CD4-positive, alpha-beta T cell (primary cell): Measurements from ENCODE around the gene PTPRD. TPM values are rescaled to one million over a fixed set of nuclear protein-coding genes. Genes with fewer than 3 reads are reported as not detected.

Source experiments
- ATAC-seq: fragments of 200-7000 bp; cut with Tn5 transposase; one replicate; pipeline ENCODE4 v1.10.0; 2022; ENCODE audit warnings: mild to moderate bottlenecking; ENCODE audit not compliant: poor library complexity
- CTCF ChIA-PET: fragments of 350-600 bp; sonication (Branson Sonifier 250); formaldehyde crosslinking; loops from one replicate; lab custom pipeline; 2021; ENCODE audit warnings: antibody characterized with exemption, inconsistent platforms; lab: Charles Lee
- POLR2A ChIA-PET: fragments of 350-600 bp; sonication (Branson Sonifier 250); formaldehyde crosslinking; loops from one replicate; lab custom pipeline; 2021; ENCODE audit warnings: antibody characterized with exemption, inconsistent platforms; lab: Charles Lee
- DNase-seq, 14 experiments: peaks; one replicate each; pipeline ENCODE4 v3.0.0-alpha.2; 2013 to 2020; ENCODE audit warnings: mixed read lengths in 2 of 14
- H3K27ac ChIP-seq, 2 donors: one replicate each; pipeline versions ENCODE4 v1.5.1 to v1.7.0; 2013; ENCODE audit warnings: low read length in 2 of 2, low read depth in 1 of 2, mild to moderate bottlenecking in 1 of 2
- H3K27me3 ChIP-seq, 2 experiments: 1 replicate in 1 of 2; 2 replicates in 1 of 2; pipeline versions ENCODE4 v1.6.1 to v1.7.0; 2013; ENCODE audit warnings: low read length in 2 of 2, control low read depth in 1 of 2, mild to moderate bottlenecking in 1 of 2, moderate library complexity in 1 of 2; ENCODE audit not compliant: insufficient read depth in 2 of 2, control insufficient read depth in 1 of 2
- H3K36me3 ChIP-seq: one replicate; pipeline ENCODE4 v1.6.1; 2013; ENCODE audit warnings: low read length, control low read depth; ENCODE audit not compliant: insufficient read depth
- H3K4me1 ChIP-seq: one replicate; pipeline ENCODE4 v1.6.1; 2013; ENCODE audit warnings: low read length, control low read depth; ENCODE audit not compliant: insufficient read depth
- H3K4me3 ChIP-seq: one replicate; pipeline ENCODE4 v1.5.1; 2013; ENCODE audit warnings: mild to moderate bottlenecking, low read length, moderate library complexity
- H3K9me3 ChIP-seq, 2 experiments: 1 replicate in 1 of 2; 2 replicates in 1 of 2; pipeline versions ENCODE4 v1.6.1 to v1.7.0; 2013; ENCODE audit warnings: low read length in 2 of 2, mild to moderate bottlenecking in 2 of 2, control low read depth in 1 of 2, moderate library complexity in 1 of 2; ENCODE audit not compliant: control insufficient read depth in 1 of 2, insufficient read depth in 1 of 2
- H3K27ac Mint-ChIP-seq: one replicate; pipeline ENCODE4 v1.8.0; 2020; ENCODE audit warnings: mixed read lengths
- H3K27me3 Mint-ChIP-seq: one replicate; pipeline ENCODE4 v1.8.0; 2021; ENCODE audit warnings: mixed read lengths
- H3K36me3 Mint-ChIP-seq: one replicate; pipeline ENCODE4 v1.8.0; 2021; ENCODE audit warnings: low read depth, mixed read lengths
- H3K4me1 Mint-ChIP-seq: one replicate; pipeline ENCODE4 v1.8.0; 2021; ENCODE audit warnings: low read depth, mixed read lengths
- H3K4me3 Mint-ChIP-seq: one replicate; pipeline ENCODE4 v1.8.0; 2020; ENCODE audit warnings: mild to moderate bottlenecking, mixed read lengths
- H3K9me3 Mint-ChIP-seq: one replicate; pipeline ENCODE4 v1.8.0; 2020; ENCODE audit warnings: mixed read lengths
- CTCF ChIP-seq: fragments of 200-600 bp; IDR thresholded peaks from one replicate; pipeline ENCODE4 v1.8.0; 2022; ENCODE audit warnings: antibody characterized with exemption, mild to moderate bottlenecking
- intact Hi-C, 2 experiments: fragments of 100-400 bp; cut with DNase I in 1 of 2; cut with micrococcal nuclease in 1 of 2; formaldehyde crosslinking; loops; one replicate each; pipeline versions ENCODE4 v1.15.1 to v1.9.0; 2023 to 2025; cut with DNase I, micrococcal nuclease
- total RNA-seq, 174 experiments: library from RNA in 2 of 174; stranded (reverse) in 2 of 174; gene quantifications; one replicate each; pipeline ENCODE4 v1.2.3 and lab custom pipeline; 2021 to 2026

The PTPRD gene
- total RNA-seq, 2 experiments from 2014 or later = not detected

GRCh38 chr9:9202276-9202675, 1410.5 kb downstream of the PTPRD start:
- no peak overlapping the region for H3K4me3 ChIP-seq
- H3K27ac Mint-ChIP-seq = no peak overlapping the region
- H3K4me3 Mint-ChIP-seq = no peak overlapping the region
- no peaks in the 10 kb centered on the region for H3K36me3 ChIP-seq
- peaks cover 2% of the 10 kb centered on the region for H3K9me3 Mint-ChIP-seq
- H3K36me3 Mint-ChIP-seq = no peaks in the 10 kb centered on the region
- ChIA-PET POLR2A (no interaction called here), CTCF (interaction anchor here (1.1 kb wide), 1 partner anchor 9 kb away, joined by 3 read pairs; no protein-coding TSS in a partner anchor)
- DNase-seq (no peak), ATAC-seq (no peak)
- H3K4me1 ChIP-seq = no peaks in the 10 kb centered on the region
- H3K9me3 ChIP-seq = no peaks in the 10 kb centered on the region
- H3K27ac ChIP-seq = no peak overlapping the region
- H3K27me3 Mint-ChIP-seq = no peaks in the 10 kb centered on the region
- no peak for TF ChIP-seq CTCF
- intact Hi-C loops = no loop called here
- no peaks in the 10 kb centered on the region for H3K27me3 ChIP-seq
- H3K4me1 Mint-ChIP-seq = no peaks in the 10 kb centered on the region

DNA sequence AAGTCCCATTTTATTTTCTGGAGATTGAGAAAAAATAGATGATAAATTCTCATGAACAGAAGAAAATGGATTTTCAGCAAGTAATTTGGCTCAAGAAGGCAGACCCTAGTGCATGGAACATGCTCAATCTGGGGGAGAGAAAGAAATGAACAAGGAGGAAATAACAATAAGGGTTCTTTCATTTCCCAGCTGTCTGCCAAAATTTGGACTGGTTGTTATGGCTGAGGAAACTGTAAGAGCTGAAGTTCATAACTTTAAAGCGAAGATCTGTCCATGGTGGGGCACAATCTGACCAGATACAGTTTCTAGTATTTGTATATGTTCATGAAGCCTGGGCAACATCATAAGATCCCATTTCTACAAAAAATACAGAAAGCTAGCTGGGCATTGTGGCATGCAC, 1426.7 kb downstream of the PTPRD start:
- H3K9me3 ChIP-seq = no peaks in the 10 kb centered on the region
- no peak for ATAC-seq
- intact Hi-C loops = no loop called here
- ChIA-PET POLR2A (no interaction called here), CTCF (no interaction called here)
- H3K4me3 ChIP-seq = no peak overlapping the region
- no peak overlapping the region for H3K27ac ChIP-seq
- H3K36me3 ChIP-seq = no peaks in the 10 kb centered on the region
- Mint-ChIP-seq H3K27me3 (no peaks in the 10 kb centered on the region), H3K4me1 (no peaks in the 10 kb centered on the region), H3K4me3 (no peak overlapping the region), H3K36me3 (no peaks in the 10 kb centered on the region), H3K9me3 (no peaks in the 10 kb centered on the region), H3K27ac (no peak overlapping the region)
- H3K4me1 ChIP-seq = no peaks in the 10 kb centered on the region
- no peak for TF ChIP-seq CTCF
- H3K27me3 ChIP-seq = no peaks in the 10 kb centered on the region
- no peak for DNase-seq

DNA sequence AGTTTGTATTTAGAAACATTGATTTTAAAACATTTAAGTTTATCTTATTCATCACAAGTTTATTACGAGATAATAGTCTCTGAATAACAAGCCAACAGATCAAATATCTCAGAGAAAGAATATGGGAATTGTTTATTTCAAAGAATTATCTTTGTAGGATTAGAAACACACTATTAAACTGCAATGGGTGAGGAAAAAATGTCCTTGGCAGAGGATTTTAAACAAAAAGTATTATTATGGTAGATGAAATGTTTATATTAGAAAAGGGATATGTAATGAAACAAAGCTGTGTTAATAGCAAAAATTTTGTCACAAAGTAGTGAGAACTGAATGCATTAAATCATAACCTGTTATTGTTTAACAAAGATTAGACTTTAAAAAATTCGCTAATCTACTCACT, 1430.4 kb downstream of the PTPRD start:
- no peaks in the 10 kb centered on the region for H3K4me1 ChIP-seq
- Mint-ChIP-seq H3K9me3 (no peaks in the 10 kb centered on the region), H3K27ac (no peak overlapping the region), H3K4me1 (no peaks in the 10 kb centered on the region), H3K4me3 (no peak overlapping the region), H3K36me3 (no peaks in the 10 kb centered on the region), H3K27me3 (no peaks in the 10 kb centered on the region)
- no peak for DNase-seq
- no peak overlapping the region for H3K27ac ChIP-seq
- no peak overlapping the region for H3K4me3 ChIP-seq
- TF ChIP-seq CTCF = no peak
- no peaks in the 10 kb centered on the region for H3K9me3 ChIP-seq
- ATAC-seq = no peak
- H3K27me3 ChIP-seq = no peaks in the 10 kb centered on the region
- intact Hi-C loops = no loop called here
- no peaks in the 10 kb centered on the region for H3K36me3 ChIP-seq
- CTCF ChIA-PET = no interaction called here
- POLR2A ChIA-PET = no interaction called here
